Gastroesophageal sphincter (tissue), 3 donors: ENCODE results near the gene PCDHGA9.

Source experiments
- CTCF ChIP-seq, 4 experiments: fragments of 200-600 bp in 2 of 4; fragments of 450-650 bp in 2 of 4; sonication (generic) in 1 of 4; IDR thresholded peaks; one replicate each; pipeline ENCODE4 v1.5.1; 2017 to 2019; ENCODE audit warnings: antibody characterized with exemption in 4 of 4, mild to moderate bottlenecking in 2 of 4, moderate library complexity in 2 of 4
- EP300 ChIP-seq: sonication (generic); formaldehyde crosslinking; IDR thresholded peaks from one replicate; pipeline ENCODE4 v1.6.1; 2017; ENCODE audit warnings: antibody characterized with exemption, mild to moderate bottlenecking
- POLR2A ChIP-seq, 2 donors: fragments of 450-650 bp; IDR thresholded peaks; one replicate each; pipeline ENCODE4 v1.6.1; 2017; ENCODE audit warnings: antibody characterized with exemption in 2 of 2, mild to moderate bottlenecking in 2 of 2, moderate library complexity in 1 of 2
- POLR2AphosphoS5 ChIP-seq: sonication (generic); formaldehyde crosslinking; IDR thresholded peaks from one replicate; pipeline ENCODE4 v1.6.1; 2017; ENCODE audit warnings: antibody characterized with exemption

- TF ChIP-seq CTCF (IDR thresholded peaks at IDR 0.05): no peak
- no peak for TF ChIP-seq POLR2AphosphoS5
- TF ChIP-seq EP300: no peak
- no peak for TF ChIP-seq POLR2A (IDR thresholded peaks at IDR 0.05)
Measured at GRCh38 chr5:141422742-141423291, 20.2 kb downstream of the PCDHGA9 start.
